GM12801 (cell line): Measurements from ENCODE around the gene MADD.

Source experiments
- CTCF ChIP-seq: IDR thresholded peaks from one replicate; pipeline ENCODE4 v1.5.1; 2011; ENCODE audit warnings: control low read depth; ENCODE audit not compliant: insufficient read length; ENCODE audit errors: extremely low read depth

MADD gene

GRCh38 chr11:47253660-47254059 lies 16.3 kb upstream of the MADD start:
- no peak for TF ChIP-seq CTCF

GRCh38 chr11:47254386-47254785 lies 15.5 kb upstream of the MADD start:
- no peak for TF ChIP-seq CTCF

- no peak for TF ChIP-seq CTCF
Observed at GRCh38 chr11:47256374-47256773, 13.6 kb upstream of the MADD start.

GRCh38 chr11:47257177-47257516 lies 12.8 kb upstream of the MADD start:
- no peak for TF ChIP-seq CTCF

GRCh38 chr11:47257517-47258316 lies 12.2 kb upstream of the MADD start, which contains the start of gene NR1H3:
NR1H3 (plus strand) TSS chr11:47257996; CDS start chr11:47259217, 1,221 bp downstream.
- no peak for TF ChIP-seq CTCF

- TF ChIP-seq CTCF, result no peak
Observed at GRCh38 chr11:47258317-47258902, 11.5 kb upstream of the MADD start.

- TF ChIP-seq CTCF, result no peak
Observed at GRCh38 chr11:47259232-47259977, 10.5 kb upstream of the MADD start.
